Upper lobe of left lung (tissue), 4 donors: ENCODE measurements around the gene ABHD12.
"Not testable (repeated sequence)": the region's sequence is repeated elsewhere in the genome, so short reads cannot be mapped to it uniquely, and the experiment has no call there.

Experiments used
- CTCF ChIP-seq, 6 experiments: fragments of 450-650 bp in 4 of 6; fragments of 200-600 bp in 2 of 6; sonication (generic) in 2 of 6; IDR thresholded peaks; one replicate each; pipeline ENCODE4 v1.5.1; 2016 to 2019; ENCODE audit warnings: antibody characterized with exemption in 6 of 6
- POLR2A ChIP-seq, 4 donors: fragments of 450-650 bp; IDR thresholded peaks; one replicate each; pipeline ENCODE4 v1.5.1; 2016 to 2017; ENCODE audit warnings: antibody characterized with exemption in 4 of 4, mild to moderate bottlenecking in 2 of 4
- POLR2AphosphoS5 ChIP-seq, 2 donors: sonication (generic); formaldehyde crosslinking; IDR thresholded peaks; one replicate each; pipeline ENCODE4 v1.5.1; 2017; ENCODE audit warnings: antibody characterized with exemption in 2 of 2

GRCh38 chr20:25400291-25400732, 9.7 kb upstream of the ABHD12 start:
- TF ChIP-seq POLR2A, POLR2AphosphoS5, CTCF (IDR thresholded peaks at IDR 0.05): not testable (repeated sequence)
